PFSK-1 (cell line): ENCODE measurements around the gene ITGB8.

Experiments used
- FOXP2 ChIP-seq: optimal IDR thresholded peaks from 2 replicates; pipeline ENCODE3; 2011; ENCODE audit warnings: borderline replicate concordance, control low read depth, inconsistent platforms; ENCODE audit not compliant: insufficient read depth; ENCODE audit errors: extremely low read length, extremely low read depth
- POLR2AphosphoS5 ChIP-seq: IDR thresholded peaks from 2 replicates; pipeline ENCODE4 v1.6.1; 2012; ENCODE audit warnings: low read depth, mild to moderate bottlenecking, control low read depth, low read length, moderate library complexity
- SIN3A ChIP-seq: IDR thresholded peaks from 2 replicates; pipeline ENCODE4 v1.6.1; 2012; ENCODE audit warnings: mild to moderate bottlenecking, low read length, moderate library complexity, borderline replicate concordance; ENCODE audit not compliant: insufficient read depth
- TAF1 ChIP-seq: IDR thresholded peaks from 2 replicates; pipeline ENCODE4 v1.6.1; 2012; ENCODE audit warnings: low read length, control low read depth, borderline replicate concordance; ENCODE audit not compliant: insufficient read depth
- TF ChIP-seq, protein P1 (sequence below), 2 experiments: IDR thresholded peaks; 2 replicates each; pipeline versions ENCODE4 v1.6.1 to v1.8.0; 2011 to 2012; ENCODE audit warnings: low read depth in 2 of 2, low read length in 2 of 2, control low read depth in 1 of 2, inconsistent platforms in 1 of 2, mild to moderate bottlenecking in 1 of 2, moderate library complexity in 1 of 2; ENCODE audit not compliant: insufficient read depth in 1 of 2

ITGB8 gene

DNA sequence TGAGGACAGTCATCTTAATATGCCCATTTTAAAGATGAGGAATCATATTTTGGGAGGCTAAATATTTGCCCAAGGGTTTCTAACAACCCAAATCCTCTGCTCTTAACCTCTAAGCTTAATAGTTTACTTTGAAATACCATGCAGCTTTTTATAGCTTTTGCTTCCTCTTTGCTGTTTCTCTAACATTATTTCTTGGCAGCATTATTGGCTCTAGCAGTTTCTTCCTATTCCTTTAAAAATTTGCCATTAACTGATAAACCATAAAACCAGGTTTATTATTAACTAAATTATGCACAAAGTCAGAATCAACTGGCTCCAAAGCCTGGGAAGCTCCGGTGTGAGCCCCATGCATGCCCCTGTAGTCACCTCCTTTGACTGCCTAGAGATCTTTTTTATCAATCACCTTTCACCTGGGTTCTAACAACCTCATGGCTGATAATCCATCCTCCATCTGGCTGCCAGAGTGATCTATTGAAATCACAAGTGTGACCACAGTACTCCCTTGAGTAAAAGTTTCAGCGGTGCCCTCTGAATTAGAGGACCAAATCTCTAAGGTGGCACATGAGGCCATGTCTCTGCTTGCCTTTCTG is 62.4 kb downstream of the ITGB8 start:
- TF ChIP-seq, protein P1, sequence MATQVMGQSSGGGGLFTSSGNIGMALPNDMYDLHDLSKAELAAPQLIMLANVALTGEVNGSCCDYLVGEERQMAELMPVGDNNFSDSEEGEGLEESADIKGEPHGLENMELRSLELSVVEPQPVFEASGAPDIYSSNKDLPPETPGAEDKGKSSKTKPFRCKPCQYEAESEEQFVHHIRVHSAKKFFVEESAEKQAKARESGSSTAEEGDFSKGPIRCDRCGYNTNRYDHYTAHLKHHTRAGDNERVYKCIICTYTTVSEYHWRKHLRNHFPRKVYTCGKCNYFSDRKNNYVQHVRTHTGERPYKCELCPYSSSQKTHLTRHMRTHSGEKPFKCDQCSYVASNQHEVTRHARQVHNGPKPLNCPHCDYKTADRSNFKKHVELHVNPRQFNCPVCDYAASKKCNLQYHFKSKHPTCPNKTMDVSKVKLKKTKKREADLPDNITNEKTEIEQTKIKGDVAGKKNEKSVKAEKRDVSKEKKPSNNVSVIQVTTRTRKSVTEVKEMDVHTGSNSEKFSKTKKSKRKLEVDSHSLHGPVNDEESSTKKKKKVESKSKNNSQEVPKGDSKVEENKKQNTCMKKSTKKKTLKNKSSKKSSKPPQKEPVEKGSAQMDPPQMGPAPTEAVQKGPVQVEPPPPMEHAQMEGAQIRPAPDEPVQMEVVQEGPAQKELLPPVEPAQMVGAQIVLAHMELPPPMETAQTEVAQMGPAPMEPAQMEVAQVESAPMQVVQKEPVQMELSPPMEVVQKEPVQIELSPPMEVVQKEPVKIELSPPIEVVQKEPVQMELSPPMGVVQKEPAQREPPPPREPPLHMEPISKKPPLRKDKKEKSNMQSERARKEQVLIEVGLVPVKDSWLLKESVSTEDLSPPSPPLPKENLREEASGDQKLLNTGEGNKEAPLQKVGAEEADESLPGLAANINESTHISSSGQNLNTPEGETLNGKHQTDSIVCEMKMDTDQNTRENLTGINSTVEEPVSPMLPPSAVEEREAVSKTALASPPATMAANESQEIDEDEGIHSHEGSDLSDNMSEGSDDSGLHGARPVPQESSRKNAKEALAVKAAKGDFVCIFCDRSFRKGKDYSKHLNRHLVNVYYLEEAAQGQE (IDR thresholded peaks at IDR 0.05; ENCODE audit: insufficient read depth in 1 of 2, low read depth in 2 of 2, low read length in 2 of 2), result no peak
- TF ChIP-seq FOXP2 (no peak), TAF1 (no peak), SIN3A (no peak), POLR2AphosphoS5 (no peak)

DNA sequence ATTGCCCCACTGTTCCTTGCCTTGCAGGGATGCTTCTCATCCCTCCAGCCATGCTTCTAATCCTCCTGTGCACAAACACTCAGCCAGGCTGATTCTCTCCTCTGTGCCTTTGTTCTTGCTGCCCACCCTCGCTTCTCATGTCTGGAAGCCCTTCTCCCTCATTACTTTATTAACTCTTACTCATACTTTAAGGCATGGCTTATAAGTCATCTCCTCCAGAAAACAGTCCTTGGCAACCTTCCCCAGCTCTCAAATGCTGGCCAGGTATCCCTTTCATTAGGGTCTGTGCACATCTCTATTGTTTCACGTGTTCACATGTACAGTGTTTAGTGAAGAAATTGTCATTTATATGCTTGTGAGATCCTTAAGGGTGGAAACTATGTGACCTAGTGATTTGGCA is 62.9 kb downstream of the ITGB8 start:
- TF ChIP-seq POLR2AphosphoS5 (no peak), SIN3A (no peak), TAF1 (no peak), FOXP2 (no peak)
- TF ChIP-seq, protein P1 (IDR thresholded peaks at IDR 0.05; ENCODE audit: insufficient read depth in 1 of 2, low read depth in 2 of 2, low read length in 2 of 2), result no peak

DNA sequence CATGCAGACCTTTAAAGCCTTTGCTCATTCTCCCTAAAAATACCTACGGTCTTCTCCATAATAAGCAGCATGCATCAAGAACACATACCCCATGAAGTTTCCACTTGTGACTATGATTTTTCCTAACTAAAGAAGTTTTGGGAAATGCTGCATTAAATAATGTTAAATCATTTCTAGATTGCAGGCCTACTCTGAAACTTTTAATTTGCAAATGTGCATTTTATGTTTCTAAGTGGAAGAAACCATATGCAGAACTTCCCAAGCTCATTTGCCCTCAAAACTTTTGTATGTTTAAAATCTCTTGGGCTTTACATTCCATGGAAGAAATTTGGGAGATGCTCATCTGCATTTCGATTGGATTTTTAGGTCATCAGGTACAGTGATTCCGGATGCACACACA is 63.6 kb downstream of the ITGB8 start:
- TF ChIP-seq TAF1 (no peak), FOXP2 (no peak), SIN3A (no peak)
- TF ChIP-seq, protein P1 (IDR thresholded peaks at IDR 0.05; ENCODE audit: insufficient read depth in 1 of 2, low read depth in 2 of 2, low read length in 2 of 2), result no peak

DNA sequence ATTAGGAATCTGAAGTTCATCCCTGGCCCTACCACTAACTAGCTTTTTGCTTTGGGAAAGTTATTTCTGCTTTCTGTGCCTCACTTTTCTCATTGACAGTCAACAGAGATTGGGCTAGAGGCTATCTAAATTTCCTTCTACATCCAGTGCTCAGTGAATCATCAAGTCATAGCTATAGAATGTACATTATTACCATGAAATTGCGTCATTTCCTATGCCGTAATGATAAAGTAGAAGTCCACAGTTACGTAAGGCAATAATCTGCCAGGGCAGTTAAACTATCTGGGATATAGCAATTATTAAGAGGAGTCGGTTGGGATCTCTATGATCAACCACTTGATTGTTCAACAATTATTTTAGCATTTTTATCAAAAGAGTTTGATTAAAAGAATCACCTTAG is 64.4 kb downstream of the ITGB8 start:
- no peak for TF ChIP-seq POLR2AphosphoS5
- TF ChIP-seq, protein P1 (IDR thresholded peaks at IDR 0.05; ENCODE audit: insufficient read depth in 1 of 2, low read depth in 2 of 2, low read length in 2 of 2), result no peak
- no peak for TF ChIP-seq FOXP2
- TF ChIP-seq TAF1, result no peak
- TF ChIP-seq SIN3A, result no peak

DNA sequence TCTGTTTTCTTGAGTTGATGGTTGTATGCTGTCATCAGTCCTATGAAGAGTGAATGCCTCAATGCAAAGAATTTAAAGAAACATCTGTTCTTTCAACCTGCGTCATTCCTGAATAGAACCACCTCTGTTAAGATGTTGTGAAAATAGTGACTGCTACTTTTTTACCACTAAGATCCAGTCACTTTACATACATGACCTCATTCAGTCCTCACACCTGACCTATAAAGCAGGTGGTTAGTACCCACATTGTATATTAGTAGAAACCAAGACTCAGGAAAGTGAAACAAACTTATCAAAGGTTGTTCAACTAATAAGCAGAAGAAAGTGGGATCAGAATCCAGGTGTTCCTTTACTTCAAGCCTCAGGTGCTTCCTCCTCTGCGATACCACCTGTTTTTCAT is 64.8 kb downstream of the ITGB8 start:
- no peak for TF ChIP-seq TAF1
- TF ChIP-seq FOXP2, result no peak
- no peak for TF ChIP-seq POLR2AphosphoS5
